HG03565 (cell line): Measurements from ENCODE around the gene STX2.
A peak's percentile ranks its signal among the peaks of the same experiment; 100 is the strongest.
"Not testable (repeated sequence)": the region's sequence is repeated elsewhere in the genome, so short reads cannot be mapped to it uniquely, and the experiment has no call there.

ENCODE experiments used
- ATAC-seq: cut with Tn5 transposase; IDR thresholded peaks from one replicate; pipeline ENCODE4 v1.9.1; 2021; ENCODE audit warnings: mild to moderate bottlenecking, moderate library complexity; ENCODE audit not compliant: unreplicated experiment

The STX2 gene

GRCh38 chr12:130870442-130871285 is 31.6 kb upstream of the STX2 start:
- peak; percentile 54 for ATAC-seq

GRCh38 chr12:130868412-130868811 is 29.4 kb upstream of the STX2 start:
- no peak for ATAC-seq

GRCh38 chr12:130863298-130863697 is 24.2 kb upstream of the STX2 start:
- ATAC-seq, result no peak

DNA sequence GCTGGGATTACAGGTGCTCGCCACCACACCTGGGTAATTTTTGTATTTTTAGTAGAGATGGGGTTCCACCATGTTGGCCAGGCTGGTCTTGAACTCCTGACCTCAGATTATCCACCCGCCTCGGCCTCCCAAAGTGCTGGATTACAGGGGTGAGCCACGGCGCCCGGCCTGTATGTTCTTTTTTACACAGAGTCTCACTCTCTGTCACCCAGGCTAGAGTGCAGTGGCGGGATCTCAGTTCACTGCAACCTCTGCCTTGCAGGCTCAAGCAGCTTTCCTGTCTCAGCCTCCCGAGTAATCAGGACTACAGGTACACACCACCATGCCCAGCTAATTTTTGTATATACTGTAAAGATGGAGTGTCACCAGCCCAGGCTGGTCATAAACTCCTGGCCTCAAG is 23.7 kb upstream of the STX2 start:
- ATAC-seq, result not testable (repeated sequence)

DNA sequence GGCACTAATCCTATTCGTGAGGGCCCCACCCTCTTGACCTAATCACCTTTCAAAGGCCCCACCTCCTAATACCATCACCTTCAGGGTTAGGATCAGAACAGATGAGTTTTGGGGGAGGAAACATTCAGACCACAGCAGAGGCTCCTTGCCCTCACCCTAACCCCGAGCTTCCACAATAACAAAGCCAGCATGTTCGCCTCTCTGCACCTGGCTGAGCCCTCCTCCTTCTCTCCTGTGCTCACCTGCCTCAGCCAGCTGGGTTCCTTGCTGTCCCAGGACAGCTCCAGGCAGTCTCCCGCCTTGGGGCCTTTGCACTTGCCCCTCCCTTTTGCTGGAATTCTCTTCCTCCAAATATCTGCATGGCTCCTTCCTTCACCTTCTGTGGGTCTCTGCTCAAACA is 23.1 kb upstream of the STX2 start:
- ATAC-seq, result no peak

GRCh38 chr12:130860311-130860710 is 21.3 kb upstream of the STX2 start:
- ATAC-seq, result no peak

DNA sequence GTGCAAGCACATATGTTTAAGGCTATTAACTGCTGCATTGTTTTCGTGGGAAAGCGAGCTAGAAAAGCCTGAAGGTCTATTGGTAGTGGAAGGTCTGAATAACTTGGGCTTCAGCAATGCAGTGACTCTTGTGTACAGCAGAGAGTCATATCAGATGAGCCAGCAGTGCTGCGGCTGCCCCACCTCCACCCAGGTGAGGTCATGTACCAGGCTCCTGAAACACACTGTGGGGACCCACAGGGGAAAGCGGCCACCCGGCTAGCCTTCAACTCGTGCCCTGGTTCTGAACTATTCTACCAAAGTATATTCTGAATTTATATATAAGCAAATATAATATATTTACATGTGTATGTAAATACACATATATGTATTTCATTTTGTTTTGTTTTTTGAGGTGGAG is 20.1 kb upstream of the STX2 start:
- ATAC-seq, result no peak

DNA sequence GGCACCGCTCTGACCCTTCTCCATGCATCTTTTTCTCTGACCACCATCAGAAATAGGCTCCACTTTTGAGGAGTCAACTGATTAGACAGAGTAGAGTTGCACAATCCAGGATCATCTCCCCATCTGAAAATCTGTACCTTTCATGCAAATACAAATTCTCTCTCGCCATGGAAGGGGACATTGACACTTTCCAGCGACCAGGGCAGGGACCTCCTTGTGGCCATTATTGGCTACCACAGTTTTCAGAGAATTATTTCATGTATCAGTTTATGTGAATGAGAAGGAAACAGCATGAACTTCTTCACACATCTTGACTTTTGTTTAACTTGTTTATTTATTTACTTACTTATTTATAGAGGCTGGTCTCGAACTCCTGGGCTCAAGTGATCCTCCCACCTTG is 19.0 kb upstream of the STX2 start:
- ATAC-seq, result no peak

DNA sequence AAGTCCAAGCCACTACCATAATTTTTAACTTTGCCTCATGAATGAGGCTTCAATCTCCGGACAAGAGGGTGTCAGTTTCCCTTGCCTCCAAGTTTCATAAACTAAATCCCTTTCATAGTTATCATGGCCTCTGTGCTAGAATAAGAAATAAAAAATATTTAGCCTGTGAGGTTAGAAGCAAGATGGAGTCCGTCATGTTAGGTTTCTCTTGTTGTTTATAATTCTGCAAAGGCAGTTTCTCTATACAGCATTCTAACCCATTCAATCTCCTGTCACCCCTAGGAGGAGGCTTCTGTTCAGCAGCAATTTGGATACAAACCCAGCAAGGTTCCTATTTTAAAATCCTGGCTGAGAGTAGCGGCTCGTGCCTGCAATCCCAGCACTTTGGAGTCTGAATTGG is 17.0 kb upstream of the STX2 start:
- ATAC-seq, result no peak

- ATAC-seq, result no peak
Measured at GRCh38 chr12:130850418-130851021, 11.5 kb upstream of the STX2 start.

DNA sequence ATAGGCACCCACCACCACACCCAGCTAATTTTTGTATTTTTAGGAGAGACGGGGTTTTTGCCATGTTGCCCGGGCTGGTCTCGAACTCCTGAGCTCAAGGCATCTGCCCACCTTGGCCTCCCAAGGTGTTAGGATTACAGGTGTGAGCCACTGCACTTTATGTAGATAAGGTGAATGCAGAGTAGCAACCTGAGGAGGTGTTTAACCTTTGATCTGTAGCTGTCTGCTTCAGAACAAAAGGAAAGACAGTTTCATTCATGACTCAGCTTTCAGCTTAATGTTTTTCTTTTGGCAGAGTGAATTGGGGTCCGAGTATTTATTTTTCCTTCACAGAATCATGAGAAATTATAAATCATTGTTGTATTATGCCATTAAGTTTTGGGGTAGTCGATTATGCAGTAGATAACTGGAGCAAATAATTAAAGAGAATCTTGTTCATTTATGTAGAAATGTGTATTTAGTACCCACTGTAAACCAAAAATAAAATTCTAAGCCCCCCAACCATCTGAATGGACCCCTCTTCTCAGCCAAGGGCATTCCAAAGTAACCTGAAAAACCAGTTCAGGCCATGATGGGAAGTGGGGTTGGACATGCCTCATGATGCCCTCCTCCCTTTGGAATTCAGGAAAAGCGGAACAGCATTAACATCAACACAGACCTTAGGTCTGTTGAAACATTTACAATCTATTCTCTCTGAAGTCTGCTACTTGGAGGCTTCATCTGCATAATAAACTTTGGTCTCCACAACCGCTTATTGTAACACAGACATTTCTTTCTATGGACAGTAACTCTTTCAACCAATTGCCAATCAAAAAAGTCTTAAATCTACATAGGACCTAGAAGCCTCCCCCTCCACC is 10.7 kb upstream of the STX2 start:
- ATAC-seq, result no peak

- ATAC-seq, result not testable (repeated sequence)
Measured at GRCh38 chr12:130848785-130849305, 9.8 kb upstream of the STX2 start.

GRCh38 chr12:130848105-130848504 is 9.1 kb upstream of the STX2 start:
- ATAC-seq, result not testable (repeated sequence)

GRCh38 chr12:130847112-130847511 is 8.1 kb upstream of the STX2 start:
- ATAC-seq, result no peak

GRCh38 chr12:130846369-130846768 is 7.3 kb upstream of the STX2 start:
- ATAC-seq, result no peak

DNA sequence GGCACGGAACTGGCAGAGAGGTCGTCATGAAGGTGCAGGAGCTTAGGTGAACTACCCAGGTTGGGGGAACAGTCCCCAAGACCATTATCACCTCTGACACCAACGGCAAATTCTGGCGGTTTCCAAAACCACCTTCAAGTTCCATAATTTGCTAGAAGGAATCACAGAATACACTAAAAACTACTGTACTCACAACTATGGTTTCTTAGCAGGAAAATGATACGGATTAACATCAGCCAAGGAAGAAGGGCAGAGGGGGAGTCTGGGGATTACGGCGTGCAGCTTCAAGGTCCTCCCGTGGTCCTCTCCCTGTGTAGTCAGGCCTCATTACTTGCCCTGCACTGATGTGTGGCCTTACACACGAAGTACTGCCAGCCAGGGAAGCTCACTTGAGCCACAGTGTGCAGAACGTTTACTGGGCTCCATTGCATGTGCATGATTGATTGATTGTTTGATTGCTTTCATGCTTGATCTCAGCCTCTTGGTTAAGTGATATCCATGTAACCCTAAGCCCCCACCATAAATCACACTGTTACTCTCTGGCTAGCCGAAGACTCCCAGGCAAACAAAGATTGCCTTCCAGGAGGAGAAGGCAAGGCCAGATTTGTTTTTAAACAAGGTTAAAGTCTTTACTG is 837 bp upstream of the STX2 start:
- ATAC-seq, result no peak

GRCh38 chr12:130838284-130838950 is 633 bp downstream of the STX2 start:
- ATAC-seq, result no peak

DNA sequence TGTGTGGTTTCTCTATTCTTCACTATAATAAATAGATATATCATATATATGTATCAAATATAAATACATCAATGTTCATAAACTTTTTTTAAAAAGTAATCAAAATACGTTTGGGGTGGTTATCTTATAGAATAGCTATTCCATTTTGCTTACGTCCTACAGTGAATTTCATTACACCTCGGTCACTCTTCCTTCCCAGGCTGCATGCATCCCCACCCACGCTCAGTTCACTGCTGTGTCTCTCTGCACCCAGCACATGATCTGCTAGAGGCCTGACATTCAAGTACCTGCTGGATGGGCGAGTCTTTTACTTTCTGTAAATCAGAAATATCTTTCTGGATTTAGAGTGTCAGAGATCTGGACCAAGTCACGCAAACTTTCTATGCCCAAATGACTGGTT is 3.6 kb downstream of the STX2 start:
- ATAC-seq, result no peak

GRCh38 chr12:130835011-130835410 is 4.0 kb downstream of the STX2 start:
- no peak for ATAC-seq

- ATAC-seq, result no peak
Measured at GRCh38 chr12:130832561-130833209, 6.4 kb downstream of the STX2 start.
